Subcutaneous adipose tissue (tissue), 4 donors: Measurements from ENCODE around the gene COX8C. TPM values are rescaled to one million over a fixed set of nuclear protein-coding genes. Genes with fewer than 3 reads are reported as not detected.

Source experiments
- CTCF ChIP-seq: fragments of 450-650 bp; IDR thresholded peaks from one replicate; pipeline ENCODE4 v1.5.1; 2016; ENCODE audit warnings: low read depth, mild to moderate bottlenecking, control low read depth, antibody characterized with exemption, moderate library complexity
- total RNA-seq, 4 donors: library from RNA; depleted of rRNA; stranded (reverse); fragments of >200 nt; gene quantifications; one replicate each; pipeline ENCODE4 v1.1.0, GENCODE V29; 2016

Gene COX8C
- total RNA-seq, 4 donors from 2014 or later, result not detected

GRCh38 chr14:93347850-93348249 is 868 bp downstream of the COX8C start:
- no peak for TF ChIP-seq CTCF

GRCh38 chr14:93348292-93348691 is 1.3 kb downstream of the COX8C start:
- TF ChIP-seq CTCF, result no peak

- no peak for TF ChIP-seq CTCF
Measured at GRCh38 chr14:93368996-93369712, 22.2 kb downstream of the COX8C start.

GRCh38 chr14:93369713-93370266 is 22.8 kb downstream of the COX8C start:
- no peak for TF ChIP-seq CTCF

- TF ChIP-seq CTCF, result no peak
Measured at GRCh38 chr14:93375673-93376156, 28.7 kb downstream of the COX8C start.

- no peak for TF ChIP-seq CTCF
Measured at GRCh38 chr14:93379831-93380230, 32.8 kb downstream of the COX8C start.

- no peak for TF ChIP-seq CTCF
Measured at GRCh38 chr14:93381644-93382043, 34.7 kb downstream of the COX8C start.
